AG08396 (cell line): Measurements from ENCODE around the gene FAM53B.

Source experiments
- DNase-seq: peaks from one replicate; pipeline ENCODE4 v3.0.0; 2012; ENCODE audit warnings: low spot score, mixed read lengths

The FAM53B gene

DNA sequence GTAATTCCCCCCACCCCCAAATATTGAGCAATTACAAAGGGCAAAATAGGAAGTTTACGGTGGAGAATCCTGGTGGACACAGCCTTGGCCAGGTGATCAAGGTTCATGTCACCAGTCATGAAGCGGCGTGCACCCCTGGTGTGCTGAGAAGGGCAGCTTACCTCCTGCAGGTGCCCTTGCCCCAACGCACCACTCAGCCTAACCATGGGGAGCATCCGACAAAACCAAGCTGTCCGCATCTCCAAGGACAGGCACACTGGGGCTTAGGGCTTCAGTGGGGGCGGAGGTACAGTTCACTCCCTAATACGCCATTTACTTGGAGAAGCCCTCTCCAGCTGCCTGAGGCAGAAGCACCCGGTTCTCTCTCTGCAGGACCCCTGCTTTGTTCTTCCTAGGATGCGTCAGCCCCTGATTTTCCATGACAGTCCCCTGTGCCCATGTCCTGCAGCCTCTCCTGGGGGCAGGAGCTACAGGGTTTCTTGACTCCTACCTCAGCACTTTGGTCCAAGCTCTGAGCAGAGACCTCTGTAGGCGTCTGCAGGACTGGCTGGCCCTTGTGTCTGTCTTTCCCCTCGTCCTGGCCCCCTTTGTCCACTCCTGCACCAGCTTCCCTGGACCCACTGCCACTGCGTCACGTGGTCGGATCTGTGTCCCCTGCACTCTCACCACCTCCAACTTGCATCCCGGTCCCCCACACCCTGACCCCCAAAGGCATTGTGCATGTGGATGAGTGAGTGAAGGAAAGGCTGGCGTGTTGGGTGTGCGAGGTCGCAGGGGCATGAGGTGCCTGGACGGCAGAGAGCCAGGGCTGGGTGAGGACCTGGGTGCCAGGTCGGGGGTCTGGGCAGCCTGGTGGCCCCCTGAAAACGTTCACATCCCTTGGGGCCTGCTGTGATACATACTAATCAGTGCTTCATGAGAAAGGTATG, 168.8 kb downstream of the FAM53B start:
- no peak for DNase-seq

DNA sequence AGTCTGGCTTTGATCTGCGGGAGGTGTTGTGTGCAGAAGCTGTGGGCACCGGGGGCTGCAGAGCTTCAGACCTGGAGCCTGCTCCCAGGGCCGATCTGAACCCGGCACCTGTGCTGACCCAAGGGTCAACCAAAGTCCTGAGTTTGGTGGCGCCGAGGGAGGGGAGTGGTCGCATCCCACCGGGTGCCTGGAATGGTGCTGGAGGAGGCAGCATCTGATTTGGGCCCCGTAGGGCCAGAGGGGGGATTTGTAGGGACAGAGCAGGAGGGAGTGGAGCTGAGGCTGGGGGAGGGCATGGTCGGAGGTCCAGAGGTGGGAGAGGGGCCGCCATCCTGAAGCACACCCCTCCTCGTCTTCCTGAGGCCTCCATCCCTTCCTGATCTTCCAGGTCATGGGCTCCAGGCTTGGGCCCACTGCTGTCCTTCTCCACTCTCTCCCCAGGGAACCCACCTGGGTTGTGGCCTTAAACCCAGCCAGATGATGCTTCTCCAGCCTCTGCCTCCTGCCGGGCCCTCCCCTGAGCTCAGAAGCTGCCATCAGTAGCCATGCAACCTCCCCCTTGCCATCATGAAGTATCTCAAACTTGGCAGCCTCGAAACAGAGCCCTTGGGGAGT, 169.6 kb downstream of the FAM53B start:
- no peak for DNase-seq

DNA sequence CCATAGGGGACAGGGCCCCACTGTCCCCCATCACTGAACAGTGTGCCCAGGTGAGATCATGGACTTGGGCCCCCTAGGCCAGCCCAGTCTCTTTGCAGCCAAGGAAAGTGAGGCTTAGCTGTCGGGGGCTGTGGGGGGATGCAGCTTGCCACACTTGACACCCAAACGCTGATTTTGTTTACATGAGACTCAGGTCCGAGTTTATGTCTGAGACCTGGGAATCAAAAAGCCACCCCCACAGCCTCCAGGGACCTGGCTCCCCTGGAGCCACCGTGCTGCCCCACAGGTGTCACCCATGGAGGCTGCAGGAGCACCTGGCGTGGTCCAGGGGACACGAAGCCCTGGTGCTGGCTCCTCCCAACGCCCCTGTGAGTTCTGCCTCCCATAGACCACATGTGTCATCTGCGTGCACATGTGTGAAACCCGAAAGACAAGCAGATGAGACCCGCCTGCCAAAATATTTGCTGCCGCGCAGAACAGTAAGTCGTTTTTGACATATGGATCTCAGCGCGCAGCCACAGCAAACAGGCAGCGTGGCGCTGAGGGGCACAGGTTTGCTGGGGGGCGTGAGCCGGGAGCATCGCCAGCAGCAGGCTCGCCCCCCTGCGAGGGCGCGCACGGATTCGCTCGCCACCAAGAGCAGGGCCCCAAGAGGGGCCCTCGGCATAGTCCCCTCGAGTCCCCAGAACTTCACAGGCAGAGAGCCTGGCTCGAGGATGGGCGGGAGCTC, 170.3 kb downstream of the FAM53B start:
- DNase-seq, result no peak

DNA sequence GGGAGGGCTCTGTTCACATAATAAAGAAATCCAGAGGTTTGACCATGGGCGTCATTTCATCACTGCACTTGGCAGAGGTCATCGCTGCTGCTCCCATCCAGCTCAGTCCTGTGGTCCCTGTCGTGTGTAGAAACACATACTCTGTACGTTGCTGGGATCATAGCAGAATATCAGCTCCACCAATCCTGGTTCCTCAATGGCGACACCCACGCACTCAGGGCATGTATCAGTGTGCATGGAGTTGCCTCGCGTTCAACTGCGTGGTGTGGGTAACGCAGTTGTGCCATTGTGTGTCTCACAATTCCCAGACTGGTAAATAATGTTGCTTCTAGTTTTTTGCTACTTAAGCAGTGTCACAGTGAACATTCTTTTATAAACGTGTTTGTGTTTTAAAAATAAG, 171.4 kb downstream of the FAM53B start:
- DNase-seq, result no peak

DNA sequence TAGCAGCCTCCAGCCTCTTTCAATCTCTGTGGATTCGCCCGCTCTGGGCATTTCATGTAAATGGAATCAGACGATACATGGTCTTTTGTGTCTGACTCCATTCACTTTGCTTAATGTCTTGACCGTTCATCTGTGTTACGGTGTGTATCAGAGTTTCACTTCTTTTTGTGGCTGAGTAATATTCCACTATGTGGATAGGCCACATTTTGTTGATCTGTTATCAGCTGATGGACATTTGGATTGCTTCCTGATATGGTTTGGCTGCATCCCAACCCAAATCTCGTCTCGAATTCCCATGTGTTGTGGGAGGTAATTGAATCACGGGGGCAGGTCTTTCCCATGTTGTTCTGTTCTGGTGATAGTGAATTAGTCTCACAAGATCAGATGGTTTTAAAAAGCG, 173.5 kb downstream of the FAM53B start:
- DNase-seq, result no peak

GRCh38 chr10:124569623-124570470, 174.3 kb downstream of the FAM53B start:
- no peak for DNase-seq
